OCI-LY7 (cell line): ENCODE data around the gene SPEM2. TPM values are rescaled to one million over a fixed set of nuclear protein-coding genes. Genes with fewer than 3 reads are reported as not detected.
A peak's percentile ranks its signal among the peaks of the same experiment; 100 is the strongest.

Experiments
- BruUV-seq: library from RNA; stranded (reverse); fragments of 400-500 nt; replicated peaks from 2 replicates; lab custom pipeline; 2021; lab: Mats Ljungman, UMichigan
- CTCF ChIA-PET: fragments of 300-600 bp; sonication (Branson Sonifier 250); formaldehyde crosslinking; loops from one replicate; lab custom pipeline; 2022; ENCODE audit warnings: antibody characterized with exemption; ENCODE audit not compliant: unreplicated experiment; lab: Charles Lee
- POLR2A ChIA-PET: fragments of 300-600 bp; sonication (Branson Sonifier 250); formaldehyde crosslinking; loops from one replicate; lab custom pipeline; 2022; ENCODE audit warnings: antibody characterized with exemption; lab: Charles Lee
- DNase-seq: peaks from one replicate; pipeline ENCODE4 v3.0.0-alpha.2; 2015; ENCODE audit warnings: low spot score
- H2AFZ ChIP-seq: fragments of 200-600 bp; sonication (generic), shearing (Covaris generic); 2 replicates; pipeline ENCODE4 v1.6.1; 2014; ENCODE audit warnings: mild to moderate bottlenecking, antibody characterized with exemption, low read length, moderate library complexity
- H3K27ac ChIP-seq: fragments of 200-600 bp; sonication (generic); 2 replicates; pipeline ENCODE4 v1.5.1; 2014; ENCODE audit warnings: mixed run types, low read depth, mild to moderate bottlenecking, moderate library complexity, low read length, inconsistent platforms; ENCODE audit not compliant: poor library complexity, severe bottlenecking
- H3K36me3 ChIP-seq: fragments of 200-600 bp; sonication (generic); 2 replicates; pipeline ENCODE4 v1.6.1; 2014; ENCODE audit warnings: mild to moderate bottlenecking, antibody characterized with exemption, low read length, moderate library complexity, mixed read lengths; ENCODE audit not compliant: insufficient read depth
- H3K4me1 ChIP-seq: fragments of 200-600 bp; sonication (generic); 2 replicates; pipeline ENCODE4 v1.5.1; 2014; ENCODE audit warnings: mild to moderate bottlenecking, low read length; ENCODE audit not compliant: insufficient read depth, poor library complexity, severe bottlenecking
- H3K4me2 ChIP-seq: fragments of 200-600 bp; sonication (generic); 2 replicates; pipeline ENCODE4 v1.6.1; 2014; ENCODE audit warnings: mild to moderate bottlenecking, low read length
- H3K4me3 ChIP-seq: fragments of 200-600 bp; sonication (generic); 2 replicates; pipeline ENCODE4 v1.5.1; 2014; ENCODE audit warnings: mild to moderate bottlenecking, low read depth, low read length; ENCODE audit not compliant: poor library complexity, severe bottlenecking
- H3K79me2 ChIP-seq: fragments of 200-600 bp; sonication (generic); 2 replicates; pipeline ENCODE4 v1.6.1; 2016; ENCODE audit warnings: low read depth, mild to moderate bottlenecking, low read length, moderate library complexity, mixed read lengths; ENCODE audit not compliant: insufficient read depth
- H3K9me2 ChIP-seq: fragments of 200-600 bp; sonication (generic); 2 replicates; pipeline ENCODE4 v1.6.1; 2016; ENCODE audit warnings: mild to moderate bottlenecking, low read length, mixed read lengths; ENCODE audit not compliant: insufficient read depth
- H3K9me3 ChIP-seq: fragments of 200-600 bp; sonication (generic); 2 replicates; pipeline ENCODE4 v1.6.1; 2014; ENCODE audit warnings: mild to moderate bottlenecking, mixed run types, low read length, mixed read lengths
- H4K20me1 ChIP-seq: fragments of 200-600 bp; sonication (generic); 2 replicates; pipeline ENCODE4 v1.6.1; 2014; ENCODE audit warnings: mild to moderate bottlenecking, antibody characterized with exemption, low read length, moderate library complexity, mixed read lengths; ENCODE audit not compliant: insufficient read depth
- CTCF ChIP-seq: fragments of 200-600 bp; sonication (generic); conservative IDR thresholded peaks from 2 replicates; pipeline ENCODE4 v1.5.1; 2014; ENCODE audit warnings: mild to moderate bottlenecking, antibody characterized with exemption, low read length, moderate library complexity, mixed read lengths
- EZH2phosphoT487 ChIP-seq: fragments of 200-600 bp; sonication (generic); IDR thresholded peaks from 2 replicates; pipeline ENCODE4 v1.6.1; 2018; ENCODE audit warnings: low read depth, borderline replicate concordance, mild to moderate bottlenecking, mixed run types, antibody characterized with exemption, low read length, moderate library complexity, mixed read lengths
- intact Hi-C: fragments of 100-400 bp; cut with micrococcal nuclease; formaldehyde crosslinking; loops from one replicate; pipeline ENCODE4 v1.10.0; 2022; ENCODE audit not compliant: unreplicated experiment
- total RNA-seq, 2 experiments: library from RNA; depleted of rRNA in 1 of 2; stranded (reverse); fragments of >200 nt in 1 of 2; shearing (Covaris generic) in 1 of 2; gene quantifications; 2 replicates each; pipeline ENCODE4 v1.2.3, GENCODE V29; 2014 to 2022

SPEM2 gene
- total RNA-seq, 2 experiments from 2014 or later = not detected

DNA sequence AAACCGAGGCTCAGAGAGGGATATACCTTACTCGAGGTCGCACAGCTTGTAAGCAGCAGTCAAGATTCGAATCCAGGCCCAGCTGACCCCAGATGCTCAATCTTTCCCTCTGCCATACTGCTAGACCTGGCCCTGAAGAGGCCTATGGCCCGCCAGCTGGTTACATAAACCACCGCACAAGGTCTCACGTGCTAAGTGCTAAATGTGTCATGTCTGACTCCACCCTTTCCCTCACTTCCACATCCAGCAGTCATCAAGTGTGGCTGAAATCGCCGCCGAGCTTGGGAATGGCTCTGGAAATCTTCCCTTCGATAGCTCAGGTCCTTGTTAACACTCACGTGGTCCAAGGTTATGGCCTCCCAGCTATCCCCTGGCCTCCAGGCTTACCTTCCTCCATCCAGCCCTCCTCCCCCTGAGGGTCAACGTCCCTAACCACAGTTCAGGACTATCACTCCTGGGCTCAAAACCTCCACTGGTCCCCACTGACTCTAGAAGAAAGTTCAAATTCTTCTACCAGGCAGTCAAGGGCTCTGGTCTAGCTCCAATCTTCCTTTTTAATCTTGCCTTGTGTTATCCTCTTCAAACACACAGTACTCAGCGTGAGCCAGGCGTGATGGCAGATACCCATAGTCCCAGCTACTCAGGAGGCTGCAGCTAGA is 50.5 kb downstream of the SPEM2 start:
- TF ChIP-seq CTCF (no peak), EZH2phosphoT487 (no peak)
- H3K27ac ChIP-seq = no peak overlapping the region
- no peaks in the 10 kb centered on the region for H3K9me3 ChIP-seq
- ChIA-PET CTCF (no interaction called here), POLR2A (interaction anchor here (0.6 to 1.1 kb wide), 5 partner anchors 8 to 255 kb away, joined by 3 to 5 read pairs (median 3); partner anchors contain the start of genes POLR2A and TMEM256)
- no peaks in the 10 kb centered on the region for H3K79me2 ChIP-seq
- H3K4me1 ChIP-seq = peaks cover 6% of the 10 kb centered on the region
- H4K20me1 ChIP-seq = no peaks in the 10 kb centered on the region
- no peak overlapping the region for H2AFZ ChIP-seq
- no peaks in the 10 kb centered on the region for H3K36me3 ChIP-seq
- no peak overlapping the region for H3K4me3 ChIP-seq
- intact Hi-C loops = no loop called here
- no peaks in the 10 kb centered on the region for H3K9me2 ChIP-seq
- no peak overlapping the region for H3K4me2 ChIP-seq
- DNase-seq = no peak
- no TSS peak for BruUV-seq

GRCh38 chr17:7476494-7476893 is 51.1 kb downstream of the SPEM2 start:
- ChIA-PET POLR2A (interaction anchor here (0.6 to 1.1 kb wide), 5 partner anchors 8 to 255 kb away, joined by 3 to 5 read pairs (median 3); partner anchors contain the start of genes POLR2A and TMEM256), CTCF (no interaction called here)
- TF ChIP-seq CTCF (no peak), EZH2phosphoT487 (no peak)
- Histone ChIP-seq H3K9me3 (no peaks in the 10 kb centered on the region), H3K27ac (no peak overlapping the region), H3K4me3 (no peak overlapping the region), H4K20me1 (no peaks in the 10 kb centered on the region), H3K4me1 (peaks cover 6% of the 10 kb centered on the region), H3K79me2 (no peaks in the 10 kb centered on the region), H3K36me3 (no peaks in the 10 kb centered on the region), H3K9me2 (no peaks in the 10 kb centered on the region), H2AFZ (no peak overlapping the region), H3K4me2 (no peak overlapping the region)
- intact Hi-C loops = no loop called here
- no TSS peak for BruUV-seq
- no peak for DNase-seq

DNA sequence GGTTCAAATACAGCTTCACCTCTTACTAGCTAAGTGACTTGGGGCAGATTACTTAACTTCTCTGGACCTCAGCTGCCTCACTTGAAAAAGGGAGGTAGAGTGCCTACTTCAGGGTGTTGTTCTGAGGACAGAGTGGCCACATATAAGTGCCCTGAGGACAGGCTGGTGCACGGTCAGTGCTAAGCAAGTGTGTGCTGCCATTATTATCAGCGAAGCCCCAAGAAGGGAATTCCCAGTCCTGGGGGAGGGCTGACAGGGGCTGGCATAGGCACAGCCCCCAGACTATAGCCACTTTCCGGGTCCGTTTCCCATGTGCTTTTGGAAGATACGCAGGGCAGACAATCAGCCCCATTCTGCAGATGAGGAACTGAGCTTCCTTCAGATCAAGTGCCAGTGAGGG is 51.5 kb downstream of the SPEM2 start:
- no peaks in the 10 kb centered on the region for H3K79me2 ChIP-seq
- no peak for DNase-seq
- H2AFZ ChIP-seq = no peak overlapping the region
- no peak for TF ChIP-seq EZH2phosphoT487
- TF ChIP-seq CTCF = no peak
- H3K36me3 ChIP-seq = no peaks in the 10 kb centered on the region
- intact Hi-C loops = no loop called here
- H3K4me2 ChIP-seq = peak overlapping the region; percentile 66; the same call in 1 of the 2 replicates
- no peaks in the 10 kb centered on the region for H4K20me1 ChIP-seq
- BruUV-seq = no TSS peak
- H3K4me1 ChIP-seq = peaks cover 6% of the 10 kb centered on the region
- no peak overlapping the region for H3K4me3 ChIP-seq
- ChIA-PET CTCF (no interaction called here), POLR2A (interaction anchor here (0.9 kb wide), 1 partner anchor 20 kb away, joined by 4 read pairs; no protein-coding TSS in a partner anchor)
- no peaks in the 10 kb centered on the region for H3K9me2 ChIP-seq
- H3K27ac ChIP-seq = no peak overlapping the region
- H3K9me3 ChIP-seq = no peaks in the 10 kb centered on the region
